Measurements from ENCODE around the gene CASKIN2. TPM values are rescaled to one million over a fixed set of nuclear protein-coding genes. Genes with fewer than 3 reads are reported as not detected.
"Not testable (repeated sequence)": the region's sequence is repeated elsewhere in the genome, so short reads cannot be mapped to it uniquely, and the experiment has no call there.

CASKIN2 gene
- total RNA-seq, 1 experiment from 2014 or later = 19.7 TPM

DNA sequence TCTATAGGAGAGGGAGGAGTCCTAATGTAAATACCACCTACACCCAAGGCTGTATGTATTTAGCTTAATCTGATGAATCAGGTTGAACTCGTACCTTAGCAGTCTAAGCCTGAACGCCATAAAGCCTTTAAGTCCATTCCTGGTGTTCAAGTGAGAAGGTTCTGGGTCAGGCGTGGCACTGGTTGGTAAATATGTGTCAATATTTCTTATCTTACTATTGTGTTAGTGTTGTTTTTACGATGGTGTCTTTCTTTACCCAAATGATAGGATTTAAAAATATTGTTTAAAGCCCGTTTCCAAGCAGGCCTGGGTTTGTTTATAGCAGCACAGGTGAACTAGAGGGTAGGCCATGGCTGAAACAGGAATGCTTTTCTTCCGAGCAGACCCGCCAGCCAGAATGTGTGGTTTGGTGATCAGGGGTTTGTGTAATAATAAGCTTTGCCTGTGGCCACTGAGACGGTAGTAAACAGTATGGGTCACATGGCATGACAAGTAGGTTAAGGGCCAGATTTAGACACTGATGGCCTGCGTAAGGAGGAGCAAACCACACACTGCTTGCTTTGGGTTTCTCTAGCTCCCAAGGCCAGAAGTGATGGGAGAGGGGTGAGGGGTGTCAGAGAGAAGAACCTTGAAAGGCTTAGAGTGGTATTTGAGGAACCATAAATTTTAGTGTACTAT lies 55.6 kb downstream of the CASKIN2 start:
- peak; percentile 61 to 67 for DNase-seq (ENCODE audit: low read depth in 1 of 2, low spot score in 2 of 2)
- peak overlapping the region; percentile 25 for H3K27ac ChIP-seq

GRCh38 chr17:75459246-75459589 lies 56.1 kb downstream of the CASKIN2 start:
- H3K4me3 ChIP-seq = no peak overlapping the region
- H3K27ac ChIP-seq = peak overlapping the region; percentile 25
- peaks cover 35% of the 10 kb centered on the region for H3K4me1 ChIP-seq (replicated peaks)
- no peak for DNase-seq (ENCODE audit: low read depth in 1 of 2, low spot score in 2 of 2)
- no peaks in the 10 kb centered on the region for H3K27me3 ChIP-seq (replicated peaks)
- H3K9me3 ChIP-seq (replicated peaks) = no peaks in the 10 kb centered on the region
- peaks cover 4% of the 10 kb centered on the region; the same call in 1 of the 2 replicates for H3K36me3 ChIP-seq

More for the DNA sequence above, 55.6 kb downstream of the CASKIN2 start:
- Histone ChIP-seq H3K36me3 (peaks cover 4% of the 10 kb centered on the region; the same call in 1 of the 2 replicates), H3K4me3 (no peak overlapping the region), H3K9me3 (replicated peaks) (no peaks in the 10 kb centered on the region), H3K4me1 (replicated peaks) (peaks cover 33% of the 10 kb centered on the region), H3K27me3 (replicated peaks) (no peaks in the 10 kb centered on the region)

GRCh38 chr17:75457047-75457654 lies 58.2 kb downstream of the CASKIN2 start:
- DNase-seq (ENCODE audit: low read depth in 1 of 2, low spot score in 2 of 2) = peak; percentile 67 to 74
- H3K27me3 ChIP-seq (replicated peaks) = no peaks in the 10 kb centered on the region
- peak overlapping the region; percentile 74 for H3K27ac ChIP-seq
- no peaks in the 10 kb centered on the region for H3K9me3 ChIP-seq (replicated peaks)
- peaks cover 41% of the 10 kb centered on the region for H3K4me1 ChIP-seq (replicated peaks)
- peaks cover 4% of the 10 kb centered on the region; the same call in 1 of the 2 replicates for H3K36me3 ChIP-seq
- peak overlapping the region; percentile 63 for H3K4me3 ChIP-seq

- Histone ChIP-seq H3K4me1 (replicated peaks) (peaks cover 41% of the 10 kb centered on the region), H3K9me3 (replicated peaks) (no peaks in the 10 kb centered on the region)
- DNase-seq (ENCODE audit: low read depth in 1 of 2, low spot score in 2 of 2) = peak; percentile 98 to 99
Observed at GRCh38 chr17:75456417-75457046, 58.8 kb downstream of the CASKIN2 start, which contains the start of gene TMEM94. TSS of gene TMEM94 (plus strand) at chr17:75456635. CDS start at chr17:75471906, 15,271 bp downstream.

DNA sequence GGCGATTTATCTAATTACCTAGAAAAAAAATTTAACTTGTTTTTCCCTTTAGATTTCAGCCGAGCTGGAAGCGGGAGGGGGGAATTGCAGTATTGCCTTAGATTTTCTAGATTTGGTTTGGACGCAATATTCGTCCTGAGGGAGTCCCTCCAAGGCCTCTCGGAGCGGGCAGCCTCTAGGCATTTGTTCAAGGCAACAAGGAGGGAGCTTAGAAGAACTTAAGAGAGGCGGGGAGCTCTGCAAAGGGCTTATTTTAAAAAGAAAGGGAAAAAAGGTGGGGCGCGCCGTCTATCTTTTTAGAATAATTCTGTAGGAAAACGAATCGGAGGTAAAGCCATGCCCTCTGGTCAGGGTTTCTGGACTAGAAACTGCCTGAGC lies 59.3 kb downstream of the CASKIN2 start:
- Histone ChIP-seq H3K27me3 (replicated peaks) (no peaks in the 10 kb centered on the region), H3K36me3 (peaks cover 4% of the 10 kb centered on the region; the same call in 1 of the 2 replicates), H3K9me3 (replicated peaks) (no peaks in the 10 kb centered on the region), H3K4me1 (replicated peaks) (peaks cover 41% of the 10 kb centered on the region), H3K27ac (peak overlapping the region; percentile 74), H3K4me3 (peak overlapping the region; percentile 63)
- no peak for DNase-seq (ENCODE audit: low read depth in 1 of 2, low spot score in 2 of 2)

More at GRCh38 chr17:75456417-75457046, 58.8 kb downstream of the CASKIN2 start, which contains the start of gene TMEM94:
- Histone ChIP-seq H3K36me3 (peaks cover 4% of the 10 kb centered on the region; the same call in 1 of the 2 replicates), H3K27ac (peak within 1 kb of the TSS; percentile 74), H3K4me3 (peak within 1 kb of the TSS; percentile 63), H3K27me3 (replicated peaks) (no peaks in the 10 kb centered on the region)

DNA sequence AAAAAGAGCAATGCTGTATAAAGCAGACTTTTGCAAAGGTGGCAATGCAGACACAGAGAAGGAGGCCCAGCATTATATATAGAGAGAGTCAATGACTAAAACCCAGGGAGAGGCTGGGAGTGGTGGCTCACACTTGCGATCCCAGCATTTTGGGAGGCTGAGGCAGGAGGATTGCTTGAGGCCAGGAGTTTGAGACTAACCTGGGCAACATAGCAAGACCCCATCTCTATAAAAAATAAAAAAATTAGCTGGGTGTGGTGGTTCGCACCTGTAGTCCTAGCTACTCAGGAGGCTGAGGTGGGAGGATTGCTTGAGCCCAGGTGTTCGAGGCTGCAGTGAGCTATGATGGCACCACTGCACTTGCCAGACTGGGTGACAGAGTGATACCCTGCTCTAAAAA lies 60.7 kb downstream of the CASKIN2 start:
- not testable (repeated sequence) for H3K36me3 ChIP-seq; H3K27ac ChIP-seq; H3K4me3 ChIP-seq; H3K27me3 ChIP-seq (replicated peaks); H3K9me3 ChIP-seq (replicated peaks); DNase-seq (ENCODE audit: low read depth in 1 of 2, low spot score in 2 of 2)
- peaks cover 47% of the 10 kb centered on the region for H3K4me1 ChIP-seq (replicated peaks)

- Histone ChIP-seq H3K36me3 (peaks cover 4% of the 10 kb centered on the region; the same call in 1 of the 2 replicates), H3K4me3 (no peak overlapping the region), H3K4me1 (replicated peaks) (peaks cover 47% of the 10 kb centered on the region), H3K9me3 (replicated peaks) (no peaks in the 10 kb centered on the region), H3K27ac (no peak overlapping the region), H3K27me3 (replicated peaks) (no peaks in the 10 kb centered on the region)
- no peak for DNase-seq (ENCODE audit: low read depth in 1 of 2, low spot score in 2 of 2)
Observed at GRCh38 chr17:75454193-75454592, 61.1 kb downstream of the CASKIN2 start.

DNA sequence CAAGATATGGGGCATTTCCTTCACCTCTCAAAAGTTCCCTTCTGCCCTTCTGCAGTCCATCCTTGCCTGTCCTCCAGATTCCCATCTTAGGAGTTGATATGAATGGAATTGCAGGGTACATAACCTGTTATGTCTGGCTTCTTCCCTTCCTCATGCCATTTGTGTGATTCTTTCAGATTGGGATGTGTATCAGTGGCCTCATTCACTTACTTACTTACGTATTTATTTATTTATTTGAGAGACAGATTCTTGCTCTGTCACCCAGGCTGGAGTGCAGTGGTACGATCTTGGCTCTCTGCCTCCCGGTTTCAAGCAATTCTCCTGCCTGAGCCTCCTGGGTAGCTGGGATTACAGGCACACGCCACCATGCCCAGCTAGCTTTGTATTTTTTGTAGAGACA lies 65.1 kb downstream of the CASKIN2 start:
- Histone ChIP-seq H3K4me1 (replicated peaks) (peaks cover 42% of the 10 kb centered on the region), H3K9me3 (replicated peaks) (no peaks in the 10 kb centered on the region), H3K27ac (peak overlapping the region; percentile 25; the same call in 1 of the 2 replicates), H3K4me3 (no peak overlapping the region), H3K27me3 (replicated peaks) (no peaks in the 10 kb centered on the region), H3K36me3 (no peaks in the 10 kb centered on the region)
- DNase-seq (ENCODE audit: low read depth in 1 of 2, low spot score in 2 of 2) = peak in 1 of 2 experiments; percentile 64

Other genes with a start within 250 kb of the CASKIN2 start
- 8.5 and 10.7 TPM in 2 replicates for gene MIF4GD, start 244.3 kb downstream of the CASKIN2 start, total RNA-seq (2014; rRNA removed; shearing (Covaris generic))
- gene SLC25A19, start 226.1 kb downstream of the CASKIN2 start, total RNA-seq (2014; rRNA removed; shearing (Covaris generic)) = 8.5 and 21.7 TPM in 2 replicates
- gene GRB2, start 109.9 kb downstream of the CASKIN2 start, total RNA-seq (2014; rRNA removed; shearing (Covaris generic)) = 200 and 449 TPM in 2 replicates
- gene TMEM94, start 58.9 kb downstream of the CASKIN2 start, total RNA-seq (2014; rRNA removed; shearing (Covaris generic)) = 62.9 and 109 TPM in 2 replicates
- 54.0 and 78.4 TPM in 2 replicates for gene TSEN54, start 991 bp upstream of the CASKIN2 start, total RNA-seq (2014; rRNA removed; shearing (Covaris generic))
- gene LLGL2, start 10.2 kb upstream of the CASKIN2 start, total RNA-seq (2014; rRNA removed; shearing (Covaris generic)) = 5.8 and 6.6 TPM in 2 replicates
- gene MYO15B, start 72.3 kb upstream of the CASKIN2 start, total RNA-seq (2014; rRNA removed; shearing (Covaris generic)) = 0.03 TPM in 1 of 2 replicates, not detected in the other
- 0.05 TPM in 1 of 2 replicates, not detected in the other for gene SMIM5, start 117.9 kb upstream of the CASKIN2 start, total RNA-seq (2014; rRNA removed; shearing (Covaris generic))
- gene RECQL5, start 151.6 kb upstream of the CASKIN2 start, total RNA-seq (2014; rRNA removed; shearing (Covaris generic)) = 15.7 and 19.5 TPM in 2 replicates
- 90.5 and 208 TPM in 2 replicates for gene SAP30BP, start 151.8 kb upstream of the CASKIN2 start, total RNA-seq (2014; rRNA removed; shearing (Covaris generic))
- gene ITGB4, start 205.9 kb upstream of the CASKIN2 start, total RNA-seq (2014; rRNA removed; shearing (Covaris generic)) = not detected in 2 replicates
- gene GALK1, start 249.7 kb upstream of the CASKIN2 start, total RNA-seq (2014; rRNA removed; shearing (Covaris generic)) = 50.5 and 50.6 TPM in 2 replicates

All from SJSA1 (cell line).